ENCODE data around the gene POMT1.

Gene POMT1

DNA sequence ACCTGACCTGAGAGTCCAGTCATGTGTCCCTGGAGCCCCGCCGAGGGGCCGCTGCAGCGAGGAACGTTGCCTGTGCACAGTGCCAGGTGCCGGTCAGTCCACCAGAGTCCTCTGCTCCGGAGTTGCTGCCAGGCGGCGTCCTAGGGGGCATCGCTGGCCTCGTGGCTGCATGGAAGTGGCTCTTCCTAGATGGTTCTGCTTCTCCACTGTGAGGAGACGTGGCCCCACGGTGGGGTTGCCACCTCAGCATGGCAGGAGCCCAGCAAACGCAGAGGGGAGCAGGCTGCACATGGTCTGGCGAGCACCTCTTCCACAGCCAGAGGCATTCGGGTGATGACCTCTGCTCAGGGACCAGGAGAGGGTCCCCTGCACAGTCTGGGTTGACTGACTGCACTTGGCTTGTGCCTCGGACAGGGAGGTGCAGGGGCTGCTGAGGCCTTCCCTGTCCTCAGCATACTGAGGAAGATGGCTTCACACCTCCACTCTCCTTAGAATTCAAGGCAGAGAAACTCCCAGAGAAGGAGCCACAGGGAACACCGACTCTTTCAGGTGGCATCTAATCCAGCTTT lies 25.9 kb upstream of the POMT1 start:
- no peak for DNase-seq (ENCODE audit: low read depth)

DNA sequence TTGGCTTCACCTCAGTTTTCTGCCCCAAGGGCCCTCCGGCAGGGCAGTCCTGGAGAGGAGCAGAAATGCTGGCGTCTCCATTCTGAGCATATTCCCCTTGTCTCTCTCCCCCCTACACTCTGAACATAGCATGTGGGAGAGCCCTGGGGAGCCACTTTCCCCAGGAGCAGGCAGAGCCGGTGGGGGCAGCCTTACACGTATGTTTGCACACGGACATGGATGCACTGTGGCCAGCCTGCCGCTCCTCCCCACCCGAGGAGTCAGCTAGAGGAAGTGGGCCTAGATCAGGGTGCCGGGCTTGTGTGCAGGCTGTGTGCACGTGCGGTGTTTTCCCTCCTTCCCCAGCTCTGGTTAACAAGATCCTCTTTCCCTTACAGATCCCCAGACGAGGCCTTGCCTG lies 25.4 kb upstream of the POMT1 start:
- no peak for DNase-seq (ENCODE audit: low read depth)

DNA sequence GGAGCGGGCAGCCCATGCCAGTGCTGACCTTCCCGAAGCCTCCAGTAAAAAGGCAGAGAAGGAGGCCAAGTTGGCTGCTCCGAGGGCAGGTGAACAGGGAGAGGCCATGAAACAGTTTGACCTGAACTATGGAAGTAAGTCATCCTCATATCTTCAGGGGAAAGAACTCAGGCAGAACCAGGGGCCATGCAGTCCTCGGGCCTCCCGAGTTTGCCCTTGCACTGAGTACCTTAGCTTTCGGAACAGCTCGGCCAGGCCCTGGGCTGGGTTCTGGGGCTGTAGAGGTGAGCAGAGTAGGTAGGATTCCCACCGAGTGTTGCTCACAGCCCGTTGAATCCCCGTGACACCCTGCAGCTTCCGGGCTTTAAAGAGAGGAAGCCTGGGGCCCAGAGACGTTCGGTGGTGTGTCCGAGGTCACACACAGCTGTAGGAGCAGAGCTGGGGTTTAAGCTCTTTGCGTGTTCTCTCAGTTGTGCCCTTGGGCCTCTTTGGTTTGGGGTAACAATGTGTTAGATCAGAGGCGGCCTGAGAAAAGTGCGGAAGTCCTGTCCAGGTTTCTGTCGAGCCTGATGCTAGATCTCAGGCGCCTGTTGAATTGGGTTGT lies 24.8 kb upstream of the POMT1 start:
- DNase-seq (ENCODE audit: low read depth): no peak

DNA sequence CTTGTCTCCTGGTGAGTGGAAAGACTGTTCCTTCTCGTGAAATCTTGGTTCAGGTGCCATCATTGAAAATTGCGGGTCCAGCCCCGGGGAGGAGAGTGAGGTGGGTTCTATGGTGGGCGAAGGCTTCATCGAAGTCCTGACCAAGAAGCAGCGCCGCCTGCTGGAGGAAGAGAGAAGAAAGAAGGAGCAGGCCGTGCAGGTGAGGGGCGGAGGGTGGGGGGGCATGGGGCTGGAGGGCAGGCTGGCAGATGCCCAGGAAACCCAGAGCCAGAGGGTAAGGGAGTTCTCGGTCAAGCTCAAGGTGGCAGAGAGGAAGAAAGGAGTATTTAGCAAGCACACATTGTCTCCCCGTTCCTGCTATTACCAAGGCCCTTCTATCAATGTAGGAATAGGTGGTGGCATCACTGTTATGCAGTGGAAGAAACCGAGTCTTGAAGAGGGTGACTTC lies 24.3 kb upstream of the POMT1 start:
- no peak for DNase-seq (ENCODE audit: low read depth)

DNA sequence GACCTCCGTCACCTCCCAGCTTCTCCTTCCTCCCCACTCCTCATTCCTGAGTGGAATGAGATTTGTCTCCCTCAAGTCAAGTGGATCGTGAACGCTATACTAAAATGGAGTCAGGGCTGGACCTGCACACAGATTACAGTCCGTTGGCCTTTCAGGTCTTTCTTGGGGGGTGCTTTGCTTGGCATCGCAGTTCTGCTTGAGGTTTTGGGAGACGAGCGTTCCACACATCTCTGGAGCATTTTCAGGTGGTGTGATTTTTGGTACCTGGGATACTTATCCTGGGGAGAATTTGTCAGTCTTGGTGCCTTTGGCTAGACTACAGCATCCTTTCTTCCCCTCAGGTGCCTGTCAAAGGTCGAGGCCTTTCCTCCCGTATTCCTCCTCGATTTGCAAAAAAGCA lies 23.8 kb upstream of the POMT1 start:
- DNase-seq (ENCODE audit: low read depth): no peak

DNA sequence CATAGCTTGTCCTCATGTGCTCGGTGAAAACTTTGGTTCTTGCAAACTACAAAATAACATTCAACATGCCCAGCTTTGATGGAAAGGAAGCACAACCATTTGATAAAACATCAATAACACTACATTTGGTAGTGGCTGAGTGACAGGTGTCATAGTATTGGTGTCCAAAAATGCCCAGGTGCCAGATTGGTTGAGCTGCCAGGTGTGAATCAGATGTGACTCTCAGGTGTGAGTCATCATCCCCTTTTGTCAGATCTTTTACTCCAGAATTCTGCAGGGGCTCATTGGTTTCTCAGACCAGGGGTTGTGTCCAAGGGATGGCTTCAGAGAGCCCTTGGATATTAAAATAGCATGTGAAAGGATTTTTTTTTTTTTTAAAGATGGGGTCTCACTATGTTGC lies 22.5 kb upstream of the POMT1 start:
- no peak for DNase-seq (ENCODE audit: low read depth)

DNA sequence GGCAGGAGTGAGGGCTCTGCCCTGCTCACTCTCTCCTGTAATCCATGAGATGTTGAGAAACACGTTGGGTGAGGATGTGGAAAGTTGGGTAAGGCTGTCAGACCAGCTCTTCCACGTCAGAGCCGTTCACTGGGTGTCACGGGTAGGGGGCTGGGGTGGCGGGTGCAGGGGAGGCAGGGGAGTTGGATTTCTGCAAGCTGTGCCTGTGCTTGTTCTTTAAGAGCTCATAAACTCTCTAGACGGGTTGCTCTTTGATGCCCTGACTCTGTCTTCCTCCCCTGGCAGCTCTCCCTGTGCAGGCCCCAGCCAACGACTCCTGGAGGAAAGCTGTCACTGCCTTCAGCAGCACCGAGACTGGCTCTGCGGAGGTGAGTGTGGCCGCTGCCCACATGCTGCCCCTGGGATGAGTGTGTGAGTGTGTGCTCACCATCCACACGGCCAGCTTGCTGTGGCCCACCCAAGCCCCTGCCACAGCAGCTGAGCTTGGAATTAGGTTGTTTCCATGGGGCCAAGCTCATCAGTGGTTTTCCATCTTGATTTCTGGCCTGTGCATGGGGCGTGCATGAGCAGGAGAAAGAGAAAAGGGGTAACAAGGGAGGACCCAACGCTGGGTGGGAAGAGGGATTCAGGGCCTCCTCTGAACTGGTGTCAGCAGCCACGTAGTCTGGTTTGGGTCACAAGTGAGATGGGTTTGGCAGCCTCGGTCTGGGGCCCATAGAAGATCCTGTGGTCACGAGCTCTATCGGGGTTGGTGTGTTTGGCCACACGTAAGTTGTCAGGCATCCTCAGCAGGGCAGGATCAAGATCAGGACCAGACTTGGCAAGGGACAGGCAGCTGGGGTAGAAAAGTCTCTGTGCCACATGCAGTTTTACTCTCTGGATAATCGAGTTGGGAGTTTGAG lies 21.0 kb upstream of the POMT1 start:
- no peak for DNase-seq (ENCODE audit: low read depth)

DNA sequence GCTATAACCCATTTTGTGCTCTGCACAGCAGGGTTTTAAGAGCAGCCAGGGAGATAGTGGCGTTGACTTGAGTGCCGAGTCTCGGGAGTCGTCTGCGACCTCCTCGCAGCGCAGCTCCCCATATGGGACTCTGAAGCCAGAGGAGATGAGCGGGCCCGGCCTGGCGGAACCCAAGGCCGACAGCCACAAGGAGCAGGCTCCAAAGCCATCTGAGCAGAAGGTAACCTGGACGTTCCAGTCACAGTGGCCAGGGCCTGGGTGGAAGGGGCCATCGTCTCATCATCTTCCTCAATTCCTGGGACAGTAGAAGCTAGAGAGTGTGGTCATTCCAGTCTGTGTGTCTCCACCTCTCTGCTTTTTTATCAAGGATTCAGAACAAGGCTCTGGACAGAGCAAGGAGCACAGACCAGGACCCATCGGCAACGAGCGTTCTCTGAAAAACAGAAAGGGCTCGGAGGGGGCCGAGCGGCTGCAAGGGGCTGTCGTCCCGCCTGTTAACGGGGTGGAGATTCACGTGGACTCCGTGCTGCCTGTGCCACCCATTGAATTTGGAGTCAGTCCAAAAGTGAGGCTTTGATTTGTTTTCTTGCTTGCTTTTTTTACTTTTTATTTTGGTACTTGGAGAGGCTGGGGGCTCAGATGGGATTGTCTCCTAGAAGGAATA lies 20.2 kb upstream of the POMT1 start:
- DNase-seq (ENCODE audit: low read depth): no peak

DNA sequence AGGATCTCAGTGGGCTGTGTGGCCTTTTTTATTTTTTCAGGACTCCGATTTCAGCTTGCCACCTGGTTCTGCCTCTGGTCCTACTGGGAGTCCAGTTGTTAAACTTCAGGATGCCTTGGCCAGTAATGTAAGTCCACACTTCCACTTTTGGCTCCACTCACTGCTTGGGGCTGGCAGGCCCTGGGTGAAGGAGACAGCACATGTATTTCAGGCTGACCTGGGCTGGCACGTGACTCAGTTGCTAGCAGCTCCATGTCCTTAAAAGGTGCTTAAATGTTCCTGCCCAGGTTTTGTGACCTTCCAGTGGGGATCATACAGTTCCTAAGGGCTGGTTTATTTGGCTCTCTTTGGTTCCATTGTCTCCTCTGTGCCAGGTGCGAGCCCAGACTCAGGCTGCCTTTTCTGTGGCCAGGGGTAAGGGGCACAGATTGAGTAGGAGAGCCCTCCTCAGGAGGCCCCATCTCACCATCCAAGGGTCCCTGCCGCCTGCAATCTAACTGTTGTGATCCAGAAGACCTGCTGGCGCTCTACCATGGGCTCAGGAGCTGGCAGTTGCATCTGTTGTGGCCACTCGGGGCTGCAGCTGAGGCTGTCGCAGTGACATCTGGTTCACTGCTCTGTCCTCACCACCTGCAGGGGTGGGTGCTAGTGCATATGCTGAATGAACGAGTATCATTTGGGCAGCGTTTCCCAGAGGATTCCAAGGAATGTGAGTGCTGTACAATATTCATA lies 19.2 kb upstream of the POMT1 start:
- DNase-seq (ENCODE audit: low read depth): no peak

DNA sequence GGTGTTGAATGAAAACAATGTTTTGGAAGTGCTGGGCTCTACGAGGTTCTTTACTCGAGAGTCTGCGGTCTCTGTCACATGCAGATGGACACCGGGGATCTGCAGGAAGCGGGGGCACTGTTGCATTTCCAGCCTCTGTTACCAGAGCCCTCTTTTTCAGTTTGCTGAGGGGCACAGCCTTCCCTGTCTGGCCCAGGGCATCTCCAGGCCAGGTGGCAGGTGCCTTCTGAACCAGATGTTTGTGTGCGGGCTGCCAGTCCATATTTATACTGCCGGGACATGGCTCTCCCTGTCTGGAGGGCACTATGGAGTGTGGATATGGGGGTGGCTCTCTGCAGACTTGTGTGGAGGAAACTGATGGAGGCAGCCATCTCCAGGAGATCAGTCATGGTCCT lies 18.7 kb upstream of the POMT1 start:
- no peak for DNase-seq (ENCODE audit: low read depth)

DNA sequence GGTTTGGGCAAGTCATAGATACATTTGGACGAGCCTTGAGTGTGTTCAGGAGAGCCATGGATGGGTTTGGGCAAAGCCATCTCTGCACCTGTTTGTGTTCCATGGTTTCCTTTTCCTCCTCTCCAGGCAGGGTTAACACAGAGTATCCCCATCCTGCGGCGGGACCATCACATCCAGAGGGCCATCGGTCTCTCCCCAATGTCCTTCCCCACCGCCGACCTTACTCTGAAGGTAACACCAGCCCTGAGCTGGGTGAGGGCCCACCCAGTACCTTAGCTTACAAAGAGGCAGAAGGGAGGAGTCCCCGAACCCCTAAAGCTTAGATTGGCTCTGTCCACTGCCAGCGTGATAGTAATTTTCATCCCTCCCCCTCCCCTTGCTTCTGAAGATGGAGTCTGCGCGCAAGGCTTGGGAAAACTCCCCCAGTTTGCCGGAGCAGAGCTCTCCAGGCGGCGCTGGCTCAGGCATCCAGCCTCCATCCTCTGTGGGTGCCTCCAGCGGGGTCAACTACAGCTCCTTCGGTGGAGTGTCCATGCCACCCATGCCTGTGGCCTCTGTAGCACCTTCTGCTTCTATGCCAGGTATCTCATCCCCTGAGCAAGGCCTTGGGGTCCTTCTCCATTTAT lies 18.0 kb upstream of the POMT1 start:
- no peak for DNase-seq (ENCODE audit: low read depth)

DNA sequence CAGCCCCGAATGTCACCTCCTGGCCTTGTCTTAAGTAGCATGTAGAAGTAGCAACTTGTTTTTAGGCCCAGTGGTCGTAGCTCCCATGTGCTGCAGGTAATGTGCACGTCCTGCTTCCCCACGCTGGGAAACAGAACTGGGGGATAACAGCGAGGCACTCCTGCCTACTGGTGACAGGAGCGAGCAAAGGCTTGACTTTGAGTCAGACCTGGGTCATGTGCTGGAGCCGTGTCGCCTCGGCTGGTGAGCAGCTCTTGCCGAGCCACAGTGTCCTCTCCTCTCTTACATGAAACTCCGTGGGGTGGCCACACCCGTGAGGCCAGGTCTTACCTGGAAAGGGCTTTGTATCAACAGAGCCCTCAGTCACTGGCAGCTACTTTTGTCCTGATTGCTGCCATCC lies 17.5 kb upstream of the POMT1 start:
- no peak for DNase-seq (ENCODE audit: low read depth)

DNA sequence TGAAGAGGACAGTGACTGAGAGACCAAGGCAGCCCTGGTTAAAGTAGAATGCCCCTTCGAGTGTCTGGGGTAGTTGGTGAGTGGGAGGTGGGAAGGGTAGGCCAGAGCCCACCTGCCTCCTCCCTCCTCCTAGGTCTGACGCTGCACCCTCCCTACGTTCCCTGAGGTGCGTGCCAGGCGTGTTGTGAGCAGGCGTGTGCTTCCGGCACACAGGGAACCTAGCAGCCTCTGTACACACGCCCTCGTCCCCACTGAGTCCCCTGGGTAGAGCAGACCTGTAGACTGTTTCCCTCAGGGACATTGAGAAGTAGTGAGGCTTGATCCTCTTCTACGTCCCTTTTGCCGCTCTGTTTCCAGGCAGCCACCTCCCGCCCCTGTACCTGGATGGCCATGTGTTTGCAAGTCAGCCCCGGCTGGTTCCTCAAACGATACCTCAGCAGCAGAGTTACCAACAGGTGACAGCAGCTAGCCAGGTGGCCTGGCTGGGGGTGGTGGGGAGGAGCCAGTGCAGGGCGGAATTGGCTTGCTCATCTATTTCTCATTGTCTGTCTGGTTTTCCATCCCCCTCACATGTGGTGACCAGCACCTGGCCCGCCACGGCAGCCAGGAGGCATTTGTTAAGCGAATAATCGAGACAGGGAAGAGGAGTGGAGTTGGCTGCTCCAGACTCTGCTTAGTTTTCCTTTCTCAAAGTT lies 16.8 kb upstream of the POMT1 start:
- DNase-seq (ENCODE audit: low read depth): no peak

DNA sequence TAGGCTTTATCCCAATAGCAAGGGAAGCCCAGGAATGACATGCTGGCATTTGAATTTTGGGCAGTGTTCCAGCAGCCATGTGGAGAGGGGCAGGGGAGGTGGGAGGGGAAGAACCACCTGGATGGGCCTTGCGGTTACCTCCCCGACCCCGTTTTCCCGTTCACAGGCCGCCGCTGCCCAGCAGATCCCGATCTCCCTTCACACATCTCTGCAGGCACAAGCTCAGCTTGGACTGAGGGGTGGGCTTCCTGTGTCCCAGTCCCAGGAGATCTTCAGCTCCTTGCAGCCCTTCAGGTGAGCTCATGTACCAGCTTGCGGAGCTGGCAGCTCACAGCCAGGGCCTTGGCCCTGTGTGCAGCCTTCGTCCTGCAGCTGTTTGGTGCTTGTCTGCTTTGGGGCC lies 15.7 kb upstream of the POMT1 start:
- DNase-seq (ENCODE audit: low read depth): no peak

DNA sequence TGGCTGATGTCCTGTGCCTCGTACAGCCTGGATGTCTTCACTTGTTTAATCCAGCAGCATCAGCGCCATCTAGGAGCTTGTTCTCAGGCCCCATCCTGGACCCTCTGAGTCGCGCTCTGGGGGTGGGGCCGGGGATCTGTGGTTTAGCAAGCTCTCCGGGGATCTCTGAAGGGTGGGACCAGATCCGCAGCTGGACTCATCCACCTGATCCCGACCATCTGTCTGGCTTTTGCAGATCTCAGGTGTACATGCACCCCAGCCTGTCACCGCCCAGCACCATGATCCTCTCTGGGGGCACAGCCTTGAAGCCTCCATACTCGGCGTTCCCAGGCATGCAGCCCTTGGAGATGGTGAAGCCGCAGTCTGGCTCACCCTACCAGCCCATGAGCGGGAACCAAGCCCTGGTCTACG lies 15.1 kb upstream of the POMT1 start:
- DNase-seq (ENCODE audit: low read depth): no peak

DNA sequence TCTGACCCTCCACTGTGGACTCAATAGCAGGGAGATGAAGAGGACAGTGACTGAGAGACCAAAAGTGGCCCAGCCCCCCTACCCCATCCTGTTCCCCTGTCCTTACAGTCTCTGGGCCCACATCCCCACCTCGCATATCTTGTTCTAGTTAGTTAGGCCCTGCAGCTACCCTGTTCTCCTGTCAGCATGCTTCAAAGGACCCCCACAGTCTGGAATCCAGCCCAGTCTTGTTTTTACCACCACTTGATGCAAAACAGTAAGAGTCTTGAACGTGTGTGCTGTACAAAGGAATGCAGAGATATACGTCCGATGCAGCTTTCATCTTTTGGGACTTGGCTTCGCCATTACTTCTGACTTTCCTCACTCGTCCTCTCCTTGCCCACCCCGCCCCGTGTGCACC lies 12.2 kb upstream of the POMT1 start:
- no peak for DNase-seq (ENCODE audit: low read depth)

DNA sequence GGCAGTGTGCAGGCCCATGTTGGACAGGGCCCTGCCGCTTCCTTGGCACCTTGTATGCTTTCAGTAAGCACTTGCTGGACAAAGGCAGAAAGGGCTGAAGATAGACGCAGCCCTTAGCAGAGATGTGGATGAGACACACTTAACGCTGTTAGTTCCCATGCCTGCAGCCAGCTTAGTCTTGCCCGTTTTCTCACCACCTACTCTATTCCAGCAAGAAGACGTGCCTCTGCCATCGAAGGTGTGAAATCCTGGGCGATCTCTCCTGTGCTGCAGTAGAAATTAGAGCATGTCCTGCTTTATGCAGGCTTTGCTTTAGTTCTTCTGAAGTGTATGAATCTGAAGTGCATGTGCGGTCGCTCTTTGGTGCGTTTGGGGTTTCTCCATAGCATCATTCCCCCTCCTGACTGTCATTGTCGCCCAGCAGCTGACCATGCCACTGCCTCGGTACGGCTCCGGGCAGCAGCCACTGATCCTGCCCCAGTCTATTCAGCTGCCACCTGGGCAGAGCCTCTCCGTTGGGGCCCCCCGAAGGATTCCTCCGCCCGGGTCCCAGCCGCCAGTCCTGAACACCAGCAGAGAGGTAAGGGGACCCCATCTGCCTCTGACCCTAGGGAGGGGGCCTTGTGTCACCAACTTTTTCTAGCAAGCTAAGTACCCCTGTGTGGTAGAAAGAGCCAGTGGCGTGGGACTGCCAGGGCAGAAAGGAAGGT lies 11.6 kb upstream of the POMT1 start:
- DNase-seq (ENCODE audit: low read depth): no peak

DNA sequence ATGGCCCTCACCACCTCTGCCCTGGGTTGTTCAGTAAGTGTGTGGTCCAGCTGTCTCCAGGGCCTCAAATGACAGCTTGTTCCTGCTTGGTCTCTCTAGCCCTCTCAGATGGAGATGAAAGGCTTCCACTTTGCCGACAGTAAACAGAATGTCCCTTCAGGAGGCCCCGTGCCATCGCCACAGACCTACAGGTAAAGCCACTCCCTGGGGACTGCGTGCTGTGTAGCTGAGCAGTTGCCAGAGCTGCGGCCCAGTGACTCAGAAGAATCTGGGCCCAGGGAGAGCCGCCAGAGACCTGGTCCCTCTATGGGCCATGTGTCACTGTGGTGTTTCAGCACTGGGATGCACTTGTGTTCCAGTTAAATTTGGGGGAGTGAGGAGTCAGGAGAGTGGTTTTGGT lies 10.6 kb upstream of the POMT1 start:
- DNase-seq (ENCODE audit: low read depth): no peak

DNA sequence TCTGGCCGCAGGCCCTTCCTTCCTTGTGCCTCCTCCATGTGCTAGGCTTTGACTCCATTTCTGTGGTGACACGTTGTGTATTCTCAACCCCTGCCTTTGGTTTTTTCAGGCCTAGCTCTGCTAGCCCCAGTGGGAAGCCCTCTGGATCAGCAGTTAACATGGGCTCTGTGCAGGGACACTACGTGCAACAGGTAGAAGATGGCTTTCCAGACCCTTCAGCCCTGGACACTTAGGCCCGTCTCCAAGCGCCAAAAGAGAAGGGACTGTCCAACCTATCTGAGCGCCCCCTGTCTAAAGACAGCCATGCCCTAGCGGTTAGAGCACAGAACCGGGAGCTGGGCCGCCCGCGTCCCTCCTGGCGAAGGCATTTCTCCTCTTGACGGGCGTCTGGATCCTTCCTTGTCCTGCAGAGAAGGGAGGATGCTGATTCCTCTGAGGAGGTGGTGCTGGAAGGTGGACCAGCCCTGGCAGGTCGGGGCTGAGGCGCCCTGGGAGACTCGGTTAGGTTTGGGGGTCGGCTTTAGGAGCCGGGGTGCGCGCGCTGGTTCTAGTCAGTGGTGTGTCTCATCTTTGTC lies 8.3 kb upstream of the POMT1 start:
- DNase-seq (ENCODE audit: low read depth): no peak

DNA sequence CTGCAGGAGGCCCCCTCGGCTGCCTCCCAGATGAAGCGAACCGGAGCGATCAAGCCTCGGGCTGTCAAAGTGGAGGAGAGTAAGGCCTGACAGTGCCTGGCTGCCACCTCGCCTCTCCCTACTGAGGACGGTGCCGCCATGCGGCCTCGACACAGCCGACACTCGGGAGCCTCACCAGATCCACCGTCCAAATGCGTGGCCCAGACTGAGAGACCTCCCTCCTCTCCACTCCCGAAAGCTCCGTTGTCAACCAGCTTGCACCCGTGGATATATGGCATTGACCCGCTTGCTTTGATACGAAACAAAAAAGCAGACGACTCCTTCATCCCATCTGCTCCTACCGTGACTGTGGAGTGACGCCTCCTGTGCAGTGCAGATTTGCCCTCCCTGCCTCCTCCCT lies 6.9 kb upstream of the POMT1 start:
- no peak for DNase-seq (ENCODE audit: low read depth)

All from GM04503 (cell line).